Endothelial cell of umbilical vein (primary cell): Measurements from ENCODE around the gene FBXL12. TPM values are rescaled to one million over a fixed set of nuclear protein-coding genes. Genes with fewer than 3 reads are reported as not detected.

Source experiments
- BruUV-seq: library from RNA; stranded (reverse); fragments of 400-500 nt; replicated peaks from 2 replicates; lab custom pipeline; 2021; lab: Mats Ljungman, UMichigan
- CTCF ChIA-PET: fragments of 300-600, 350-600 bp; sonication (Branson Sonifier 250); formaldehyde crosslinking; loops from one replicate; lab custom pipeline; 2021; ENCODE audit warnings: antibody characterized with exemption, inconsistent platforms; lab: Charles Lee
- POLR2A ChIA-PET: fragments of 300-600, 350-600 bp; sonication (Branson Sonifier 250); formaldehyde crosslinking; loops from one replicate; lab custom pipeline; 2021; ENCODE audit warnings: antibody characterized with exemption, inconsistent platforms; lab: Charles Lee
- DNase-seq: peaks from one replicate; pipeline ENCODE4 v3.0.0-alpha.2; 2011; ENCODE audit warnings: low read depth, low spot score
- FAIRE-seq: peaks from 2 replicates; lab custom pipeline; 2011; peaks lifted over from hg19 to GRCh38; lab: Jason Lieb, UNC
- H2AFZ ChIP-seq: 2 replicates; pipeline ENCODE4 v1.6.0; 2012; ENCODE audit warnings: low read depth, low read length, control low read depth, inconsistent platforms
- H3K27ac ChIP-seq: 2 replicates; pipeline ENCODE4 v1.5.1; 2011; ENCODE audit warnings: low read depth, mild to moderate bottlenecking, control low read depth, low read length, moderate library complexity; ENCODE audit not compliant: insufficient read depth
- H3K27me3 ChIP-seq, 2 experiments: 2 replicates each; pipeline versions ENCODE4 v1.6.0 to v1.6.1; 2011; ENCODE audit warnings: low read length in 2 of 2, mixed read lengths in 1 of 2; ENCODE audit not compliant: control insufficient read depth in 2 of 2, insufficient read depth in 2 of 2
- H3K36me3 ChIP-seq, 2 experiments: 2 replicates in 1 of 2; 3 replicates in 1 of 2; pipeline ENCODE4 v1.5.1; 2011; ENCODE audit warnings: low read length in 2 of 2, mild to moderate bottlenecking in 1 of 2, moderate library complexity in 1 of 2; ENCODE audit not compliant: control insufficient read depth in 2 of 2, insufficient read depth in 2 of 2; ENCODE audit errors: extremely low read depth in 1 of 2
- H3K4me1 ChIP-seq: 3 replicates; pipeline ENCODE4 v1.5.1; 2011; ENCODE audit warnings: mild to moderate bottlenecking, low read length; ENCODE audit not compliant: control insufficient read depth, insufficient read depth; ENCODE audit errors: extremely low read depth
- H3K4me2 ChIP-seq: 2 replicates; pipeline ENCODE4 v1.6.1; 2011; ENCODE audit warnings: low read length, control low read depth, mixed read lengths; ENCODE audit not compliant: insufficient read depth
- H3K4me3 ChIP-seq, 3 experiments: fragments of 200-600 bp in 1 of 3; sonication (generic), shearing (Covaris generic) in 1 of 3; replicated peaks in 1 of 3; 2 replicates each; pipeline ENCODE4 v1.5.1; 2011 to 2016; ENCODE audit warnings: control low read depth in 3 of 3, low read length in 3 of 3, mild to moderate bottlenecking in 2 of 3, inconsistent platforms in 1 of 3, low read depth in 1 of 3, moderate library complexity in 1 of 3; ENCODE audit not compliant: insufficient read depth in 1 of 3
- H3K79me2 ChIP-seq: 2 replicates; pipeline ENCODE4 v1.6.0; 2012; ENCODE audit warnings: low read length, inconsistent platforms; ENCODE audit not compliant: control insufficient read depth, insufficient read depth
- H3K9ac ChIP-seq: replicated peaks from 2 replicates; pipeline ENCODE3; 2011; ENCODE audit warnings: low read length, control low read depth; ENCODE audit not compliant: insufficient read depth; ENCODE audit errors: extremely low read depth
- H3K9me1 ChIP-seq: replicated peaks from 3 replicates; pipeline ENCODE4 v1.6.0; 2011; ENCODE audit warnings: mild to moderate bottlenecking, low read length; ENCODE audit not compliant: control insufficient read depth, insufficient read depth; ENCODE audit errors: extremely low read depth
- H3K9me3 ChIP-seq: replicated peaks from 2 replicates; pipeline ENCODE4 v1.5.1; 2012; ENCODE audit warnings: low read length, inconsistent platforms; ENCODE audit not compliant: control insufficient read depth, insufficient read depth
- H4K20me1 ChIP-seq: replicated peaks from 2 replicates; pipeline ENCODE3; 2011; ENCODE audit warnings: mild to moderate bottlenecking, low read length; ENCODE audit not compliant: control insufficient read depth, insufficient read depth; ENCODE audit errors: extremely low read depth
- CTCF ChIP-seq, 2 donors: IDR thresholded peaks; 1 replicate in 1 of 2; 2 replicates in 1 of 2; pipeline ENCODE4 v1.5.1; 2011; ENCODE audit warnings: low read length in 2 of 2, mild to moderate bottlenecking in 2 of 2, moderate library complexity in 2 of 2, control low read depth in 1 of 2, inconsistent platforms in 1 of 2, low read depth in 1 of 2; ENCODE audit not compliant: insufficient read depth in 1 of 2; ENCODE audit errors: extremely low read depth in 1 of 2
- EZH2 ChIP-seq: IDR thresholded peaks from 2 replicates; pipeline ENCODE4 v1.6.1; 2012; ENCODE audit warnings: borderline replicate concordance, low read depth, mild to moderate bottlenecking, moderate library complexity, low read length, inconsistent platforms; ENCODE audit not compliant: severe bottlenecking
- FOS ChIP-seq: IDR thresholded peaks from 2 replicates; pipeline ENCODE4 v1.6.1; 2011; ENCODE audit warnings: mild to moderate bottlenecking, low read length, moderate library complexity, borderline replicate concordance; ENCODE audit not compliant: insufficient read depth
- GATA2 ChIP-seq: IDR thresholded peaks from 2 replicates; pipeline ENCODE4 v1.7.0; 2011; ENCODE audit warnings: low read depth, mild to moderate bottlenecking, moderate library complexity, mixed read lengths, low read length; ENCODE audit not compliant: insufficient read length, insufficient read depth
- JUN ChIP-seq: IDR thresholded peaks from 2 replicates; pipeline ENCODE4 v1.6.1; 2011; ENCODE audit warnings: borderline replicate concordance, low read depth; ENCODE audit not compliant: insufficient read length, insufficient read depth
- MAX ChIP-seq: IDR thresholded peaks from 2 replicates; pipeline ENCODE4 v1.6.1; 2011; ENCODE audit not compliant: insufficient read depth, insufficient read length
- MYC ChIP-seq: IDR thresholded peaks from one replicate; pipeline ENCODE4 v1.6.1; 2011; ENCODE audit warnings: mild to moderate bottlenecking, low read depth, low read length
- POLR2AphosphoS5 ChIP-seq: IDR thresholded peaks from 2 replicates; pipeline ENCODE4 v1.6.1; 2012; ENCODE audit warnings: low read depth, mild to moderate bottlenecking, control low read depth, low read length, moderate library complexity; ENCODE audit not compliant: insufficient read depth
- dilution Hi-C: fragments of 300-500 bp; cut with MboI; formaldehyde crosslinking; loops from one replicate; pipeline ENCODE4 v1.15.0; 2019; ENCODE audit warnings: low sequenced_read_pairs; ENCODE audit not compliant: extremely low pct_ligation_motif_present
- intact Hi-C: fragments of 100-400 bp; cut with micrococcal nuclease; formaldehyde crosslinking; loops from one replicate; pipeline ENCODE4 v1.10.0; 2022
- polyA plus RNA-seq, 4 experiments: library from polyadenylated mRNA; depleted of rRNA in 3 of 4; stranded (reverse) in 3 of 4; unstranded in 1 of 4; fragments of >200 nt; gene quantifications; 2 replicates each; pipeline versions ENCODE4 v1.2.1 to v1.2.3, GENCODE V29; 2011 to 2012; ENCODE audit warnings: missing spikeins in 1 of 4
- total RNA-seq: library from RNA; stranded (reverse); gene quantifications from 2 replicates; pipeline ENCODE4 v1.2.3, GENCODE V29; 2021

FBXL12 gene
- total and polyA plus RNA-seq, 2 donors (not counting 3 experiments of a cell fraction or from before 2014, with no cell fraction given), result 26.9 to 33.3 TPM

- Histone ChIP-seq H2AFZ (peak overlapping the region; percentile 6), H3K9me1 (no peaks in the 10 kb centered on the region), H3K27me3 (no peaks in the 10 kb centered on the region), H3K9ac (no peak overlapping the region), H3K4me2 (no peak overlapping the region), H3K36me3 (no peaks in the 10 kb centered on the region), H3K79me2 (no peaks in the 10 kb centered on the region), H3K9me3 (no peaks in the 10 kb centered on the region), H3K4me3 (no peak overlapping the region), H3K27ac (no peak overlapping the region), H3K4me1 (no peaks in the 10 kb centered on the region), H4K20me1 (no peaks in the 10 kb centered on the region)
- FAIRE-seq (peak; percentile 97), DNase-seq (peak; percentile 94)
- ChIA-PET CTCF (interaction anchor here (0.6 to 1.5 kb wide), 10 partner anchors 23 to 591 kb away, joined by 3 to 34 read pairs (median 8); partner anchors contain the start of genes FBXL12, ZNF121 and ZNF846), POLR2A (interaction anchor here (0.6 kb wide), 1 partner anchor 758 kb away, joined by 3 read pairs; no protein-coding TSS in a partner anchor)
- BruUV-seq, result no TSS peak
- TF ChIP-seq GATA2, result no peak
- TF ChIP-seq EZH2, result no peak
- TF ChIP-seq MAX, result no peak
- no peak for TF ChIP-seq MYC
- no peak for TF ChIP-seq POLR2AphosphoS5
- peak; percentile 79 to 83 for TF ChIP-seq CTCF (IDR thresholded peaks at IDR 0.05; ENCODE audit: extremely low read depth in 1 of 2, insufficient read depth in 1 of 2, low read depth in 1 of 2, low read length in 2 of 2)
- no peak for TF ChIP-seq FOS
- TF ChIP-seq JUN, result no peak
- intact Hi-C loops (loop anchor here (1.0 to 2.0 kb wide), 6 partner anchors 171 to 660 kb away; partner anchors contain the start of genes ZNF266 and ZNF317), dilution Hi-C loops (loop anchor here (10.0 kb wide), 1 partner anchor 171 kb away; the partner anchor contains the start of gene ZNF561)
Observed at GRCh38 chr19:9796113-9796773, 22.6 kb downstream of the FBXL12 start.
